Left lung (tissue), 10 donors: ENCODE data around the gene SLC6A2. TPM values are rescaled to one million over a fixed set of nuclear protein-coding genes. Genes with fewer than 3 reads are reported as not detected.
A peak's percentile ranks its signal among the peaks of the same experiment; 100 is the strongest.

Source experiments
- ATAC-seq: fragments of 200-7000 bp; cut with Tn5 transposase; one replicate; pipeline ENCODE4 v1.9.1; 2020; ENCODE audit warnings: moderate library complexity
- DNase-seq, 4 donors: peaks; one replicate each; pipeline ENCODE4 v3.0.0-alpha.2; 2013 to 2020
- H3K27ac ChIP-seq, 2 donors: fragments of 200-600 bp; sonication (generic) in 1 of 2; one replicate each; pipeline versions ENCODE4 v1.5.0 to v1.8.0; 2020 to 2021
- H3K27me3 ChIP-seq, 2 donors: fragments of 200-600 bp; sonication (generic) in 1 of 2; one replicate each; pipeline versions ENCODE4 v1.5.0 to v1.8.0; 2020 to 2021
- H3K36me3 ChIP-seq, 2 donors: fragments of 200-600 bp; sonication (generic) in 1 of 2; one replicate each; pipeline versions ENCODE4 v1.5.0 to v1.8.0; 2020 to 2021
- H3K4me1 ChIP-seq, 2 donors: fragments of 200-600 bp; one replicate each; pipeline ENCODE4 v1.8.0; 2021
- H3K4me3 ChIP-seq, 2 donors: fragments of 200-600 bp; sonication (generic) in 1 of 2; one replicate each; pipeline versions ENCODE4 v1.5.0 to v1.8.0; 2020 to 2021; ENCODE audit warnings: mild to moderate bottlenecking in 1 of 2
- H3K9me3 ChIP-seq, 2 donors: fragments of 200-600 bp; sonication (generic) in 1 of 2; one replicate each; pipeline versions ENCODE4 v1.5.0 to v1.8.0; 2020 to 2021
- intact Hi-C, 2 donors: fragments of 100-400 bp; cut with DNase I; formaldehyde crosslinking; loops; one replicate each; pipeline versions ENCODE4 v1.11.2 to v1.14.2; 2022
- polyA plus RNA-seq, 6 donors: library from polyadenylated mRNA; unstranded; fragments of 120-200 nt; gene quantifications; one replicate each; pipeline ENCODE4 v1.2.1, GENCODE V29; 2013; ENCODE audit not compliant: insufficient read length in 6 of 6
- total RNA-seq, 2 donors: library from RNA; stranded (reverse); fragmentation: NEBNext Ultra II Directional; extraction: Animal tissue kit (Norgen Biotek cat#: 25700); gene quantifications; one replicate each; pipeline ENCODE4 v1.2.1, GENCODE V29; 2021
- TF ChIP-seq, protein P1 (sequence below), 2 donors: fragments of 200-600 bp; sonication (generic) in 1 of 2; IDR thresholded peaks; one replicate each; pipeline versions ENCODE4 v1.5.0 to v1.8.0; 2021; ENCODE audit warnings: antibody characterized with exemption in 2 of 2
- donor health status: DM: no; HTN: yes; CAD: no.
- donor health status: DM: no; HTN: no; CAD: no.

Gene SLC6A2
- total and polyA plus RNA-seq, 8 donors = 0.10 TPM; not detected in 5

GRCh38 chr16:55661941-55662643, 6.3 kb downstream of the SLC6A2 start:
- Histone ChIP-seq H3K27ac (no peak overlapping the region), H3K4me1 (no peaks in the 10 kb centered on the region), H3K36me3 (no peaks in the 10 kb centered on the region), H3K4me3 (no peak overlapping the region), H3K9me3 (no peaks in the 10 kb centered on the region), H3K27me3 (peaks cover 6 to 20% of the 10 kb centered on the region in 2 donors)
- no peak for DNase-seq
- no peak for ATAC-seq
- TF ChIP-seq, protein P1, sequence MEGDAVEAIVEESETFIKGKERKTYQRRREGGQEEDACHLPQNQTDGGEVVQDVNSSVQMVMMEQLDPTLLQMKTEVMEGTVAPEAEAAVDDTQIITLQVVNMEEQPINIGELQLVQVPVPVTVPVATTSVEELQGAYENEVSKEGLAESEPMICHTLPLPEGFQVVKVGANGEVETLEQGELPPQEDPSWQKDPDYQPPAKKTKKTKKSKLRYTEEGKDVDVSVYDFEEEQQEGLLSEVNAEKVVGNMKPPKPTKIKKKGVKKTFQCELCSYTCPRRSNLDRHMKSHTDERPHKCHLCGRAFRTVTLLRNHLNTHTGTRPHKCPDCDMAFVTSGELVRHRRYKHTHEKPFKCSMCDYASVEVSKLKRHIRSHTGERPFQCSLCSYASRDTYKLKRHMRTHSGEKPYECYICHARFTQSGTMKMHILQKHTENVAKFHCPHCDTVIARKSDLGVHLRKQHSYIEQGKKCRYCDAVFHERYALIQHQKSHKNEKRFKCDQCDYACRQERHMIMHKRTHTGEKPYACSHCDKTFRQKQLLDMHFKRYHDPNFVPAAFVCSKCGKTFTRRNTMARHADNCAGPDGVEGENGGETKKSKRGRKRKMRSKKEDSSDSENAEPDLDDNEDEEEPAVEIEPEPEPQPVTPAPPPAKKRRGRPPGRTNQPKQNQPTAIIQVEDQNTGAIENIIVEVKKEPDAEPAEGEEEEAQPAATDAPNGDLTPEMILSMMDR (IDR thresholded peaks at IDR 0.05) = no peak
- intact Hi-C loops = no loop called here

DNA sequence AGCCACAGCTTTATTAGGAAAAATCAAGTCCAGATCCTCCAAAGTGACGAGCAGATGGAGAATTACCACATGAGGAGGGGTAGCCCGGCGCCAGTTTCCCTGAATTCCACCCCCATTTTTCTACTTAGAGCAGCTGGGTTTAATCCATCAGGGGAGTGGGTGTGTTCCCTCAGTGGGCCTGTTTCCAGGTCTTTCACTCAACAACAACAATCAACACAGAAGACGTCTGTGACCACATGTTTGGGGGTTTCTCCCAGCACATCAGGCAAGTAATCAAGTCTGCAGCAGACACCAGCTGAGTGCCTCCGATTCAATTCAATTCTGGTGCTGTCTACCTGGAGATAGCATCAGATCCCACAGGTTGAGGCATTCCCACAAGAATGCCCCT, 6.8 kb downstream of the SLC6A2 start:
- H3K4me1 ChIP-seq = no peaks in the 10 kb centered on the region
- peaks cover under 1 to 14% of the 10 kb centered on the region in 2 donors for H3K27me3 ChIP-seq
- no peaks in the 10 kb centered on the region for H3K36me3 ChIP-seq
- H3K9me3 ChIP-seq = no peaks in the 10 kb centered on the region
- no peak overlapping the region for H3K27ac ChIP-seq
- intact Hi-C loops = no loop called here
- TF ChIP-seq, protein P1 (IDR thresholded peaks at IDR 0.05) = no peak
- DNase-seq (peak in 2 of 4 donors; percentile 15 to 30), ATAC-seq (no peak)
- H3K4me3 ChIP-seq = no peak overlapping the region

GRCh38 chr16:55663225-55663624, 7.4 kb downstream of the SLC6A2 start:
- ATAC-seq (no peak), DNase-seq (no peak)
- Histone ChIP-seq H3K4me1 (no peaks in the 10 kb centered on the region), H3K4me3 (no peak overlapping the region), H3K27ac (no peak overlapping the region), H3K36me3 (no peaks in the 10 kb centered on the region), H3K9me3 (no peaks in the 10 kb centered on the region), H3K27me3 (peaks cover 0 to 8% of the 10 kb centered on the region in 2 donors)
- TF ChIP-seq, protein P1 (IDR thresholded peaks at IDR 0.05) = no peak
- intact Hi-C loops = no loop called here

DNA sequence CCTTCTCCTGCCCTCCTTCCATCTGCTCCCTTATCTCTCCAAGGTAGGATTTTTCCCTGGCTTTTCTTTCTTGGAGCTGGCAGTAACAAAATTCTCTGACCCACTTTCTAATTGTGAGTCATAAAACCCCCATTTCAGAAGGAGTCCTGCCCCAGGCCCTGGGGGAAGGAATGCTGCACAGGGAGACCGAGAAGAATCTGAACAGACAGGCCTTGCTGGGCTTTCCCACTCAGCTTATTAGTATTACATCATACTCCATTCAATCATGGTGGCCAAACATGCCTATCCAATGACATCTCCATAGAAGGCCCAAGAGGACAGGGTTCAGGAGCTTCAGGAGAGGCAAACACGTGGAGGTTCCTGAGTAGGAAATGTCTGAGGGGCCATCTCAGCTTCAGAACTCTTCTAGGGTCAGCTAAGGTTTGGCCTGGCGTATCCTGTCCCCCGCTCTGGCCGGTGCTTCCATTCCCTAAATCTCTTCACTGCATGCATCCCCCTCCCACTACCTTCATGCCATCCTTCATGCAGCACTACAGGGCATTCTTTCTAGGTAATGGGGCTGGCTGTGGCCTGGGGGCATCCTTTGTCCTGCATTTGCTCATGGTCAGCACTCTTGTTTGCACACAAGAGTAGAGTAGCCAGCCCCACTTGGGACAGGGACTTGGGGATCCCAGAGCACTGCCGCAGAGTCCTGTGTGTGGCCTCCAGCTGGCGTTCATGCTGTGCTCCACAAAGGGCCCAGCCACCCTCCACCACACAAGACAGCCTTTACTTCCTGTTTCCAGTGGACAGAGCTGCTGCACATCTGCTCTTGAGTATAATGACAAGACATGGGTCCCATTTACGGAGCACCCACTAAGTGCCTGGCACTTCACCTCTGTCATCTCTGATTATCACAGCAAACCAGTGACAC, 8.2 kb downstream of the SLC6A2 start:
- Histone ChIP-seq H3K27ac (no peak overlapping the region), H3K36me3 (no peaks in the 10 kb centered on the region), H3K4me1 (no peaks in the 10 kb centered on the region), H3K4me3 (no peak overlapping the region), H3K27me3 (peaks cover 0 to under 1% of the 10 kb centered on the region in 2 donors), H3K9me3 (no peaks in the 10 kb centered on the region)
- intact Hi-C loops = no loop called here
- TF ChIP-seq, protein P1 (IDR thresholded peaks at IDR 0.05) = no peak
- DNase-seq (no peak), ATAC-seq (no peak)

GRCh38 chr16:55664786-55665407, 9.1 kb downstream of the SLC6A2 start:
- Histone ChIP-seq H3K27ac (no peak overlapping the region), H3K4me1 (no peaks in the 10 kb centered on the region), H3K9me3 (no peaks in the 10 kb centered on the region), H3K36me3 (no peaks in the 10 kb centered on the region), H3K4me3 (no peak overlapping the region), H3K27me3 (no peaks in the 10 kb centered on the region)
- DNase-seq (no peak), ATAC-seq (no peak)
- intact Hi-C loops = no loop called here
- TF ChIP-seq, protein P1 (IDR thresholded peaks at IDR 0.05) = no peak
